ENCODE measurements around the gene RBBP8NL. TPM values are rescaled to one million over a fixed set of nuclear protein-coding genes. Genes with fewer than 3 reads are reported as not detected.

Gene RBBP8NL
- total RNA-seq, 4 donors from 2014 or later: not detected

GRCh38 chr20:62410746-62411478 is 16.4 kb downstream of the RBBP8NL start:
- Histone ChIP-seq H3K36me3 (no peaks in the 10 kb centered on the region), H3K27me3 (peaks cover 0 to 16% (median 0%) of the 10 kb centered on the region in 4 donors), H3K4me3 (no peak overlapping the region), H3K4me1 (peaks cover 25 to 37% (median 31%) of the 10 kb centered on the region in 4 donors), H3K27ac (replicated peaks in 1 of 4) (no peak overlapping the region), H3K9me3 (no peaks in the 10 kb centered on the region)
- intact Hi-C loops (cut with DNase I): loop anchor here (5.0 to 10.0 kb wide), 2 partner anchors 81 to 204 kb away; no protein-coding TSS in a partner anchor
- no peak for DNase-seq (ENCODE audit: extremely low spot score)
- TF ChIP-seq POLR2A (IDR thresholded peaks at IDR 0.05; ENCODE audit: low read depth) (no peak), EP300 (IDR thresholded peaks at IDR 0.05) (no peak), CTCF (IDR thresholded peaks at IDR 0.05) (no peak), POLR2AphosphoS5 (IDR thresholded peaks at IDR 0.05) (no peak)
- WGBS: 91% methylated on average over 4 of the region's 19 CpGs

DNA sequence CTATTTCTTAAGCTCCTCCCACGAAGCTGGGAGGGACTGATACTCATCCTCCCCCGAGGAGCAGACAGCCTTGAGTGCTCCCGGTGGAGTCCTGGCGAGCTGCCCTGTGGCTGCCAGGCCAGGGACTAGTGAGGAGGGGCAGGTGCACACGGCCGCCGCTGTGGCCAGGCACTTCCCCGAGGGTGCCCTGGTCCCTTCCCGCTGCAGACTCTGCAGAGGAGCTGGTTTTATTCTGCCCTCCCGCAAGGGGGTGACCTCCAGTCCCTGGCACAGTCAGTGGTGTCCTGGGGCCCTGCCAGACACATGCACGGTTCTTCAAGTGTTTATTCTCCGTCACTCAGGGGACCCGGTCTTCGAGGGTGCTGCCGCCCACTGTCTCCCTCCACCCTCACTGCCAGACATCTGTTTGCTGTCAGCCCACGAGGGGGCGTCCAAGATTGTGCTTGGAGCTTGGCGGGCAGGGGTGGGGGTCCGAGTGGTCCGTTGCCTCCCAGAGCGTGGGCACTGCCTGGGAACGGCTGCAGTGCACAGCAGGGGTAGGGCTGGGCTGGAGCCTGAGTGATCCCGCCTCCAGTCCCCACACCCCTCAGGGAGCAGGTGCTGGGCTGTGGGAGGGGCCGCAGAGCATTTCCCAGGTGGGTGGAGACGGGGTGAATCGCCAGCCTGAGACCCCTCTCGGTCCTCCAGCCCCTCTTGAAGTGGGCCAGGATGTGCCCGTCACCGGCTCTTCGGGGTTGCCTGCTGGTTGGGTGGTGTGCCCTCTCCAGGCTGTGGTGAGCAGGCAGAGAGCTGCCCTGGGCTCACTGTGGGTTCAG is 17.2 kb downstream of the RBBP8NL start:
- peaks cover 32 to 44% (median 39%) of the 10 kb centered on the region in 4 donors for H3K4me1 ChIP-seq
- no peak overlapping the region for H3K4me3 ChIP-seq
- no peaks in the 10 kb centered on the region for H3K36me3 ChIP-seq
- H3K27ac ChIP-seq (replicated peaks in 1 of 4): peak overlapping the region in 2 of 4 donors; percentile 7 to 34
- DNase-seq (ENCODE audit: extremely low spot score): no peak
- WGBS: 4% methylated on average over 13 of the region's 30 CpGs
- intact Hi-C loops (cut with DNase I): loop anchor here (5.0 to 10.0 kb wide), 2 partner anchors 82 to 205 kb away; no protein-coding TSS in a partner anchor
- peaks cover 0 to 8% (median 0%) of the 10 kb centered on the region in 4 donors for H3K27me3 ChIP-seq
- TF ChIP-seq POLR2A (IDR thresholded peaks at IDR 0.05; ENCODE audit: low read depth) (no peak), CTCF (IDR thresholded peaks at IDR 0.05) (peak; percentile 38 to 53 (median 52)), EP300 (IDR thresholded peaks at IDR 0.05) (no peak), POLR2AphosphoS5 (IDR thresholded peaks at IDR 0.05) (peak in 1 of 2 donors; percentile 3)
- no peaks in the 10 kb centered on the region for H3K9me3 ChIP-seq

DNA sequence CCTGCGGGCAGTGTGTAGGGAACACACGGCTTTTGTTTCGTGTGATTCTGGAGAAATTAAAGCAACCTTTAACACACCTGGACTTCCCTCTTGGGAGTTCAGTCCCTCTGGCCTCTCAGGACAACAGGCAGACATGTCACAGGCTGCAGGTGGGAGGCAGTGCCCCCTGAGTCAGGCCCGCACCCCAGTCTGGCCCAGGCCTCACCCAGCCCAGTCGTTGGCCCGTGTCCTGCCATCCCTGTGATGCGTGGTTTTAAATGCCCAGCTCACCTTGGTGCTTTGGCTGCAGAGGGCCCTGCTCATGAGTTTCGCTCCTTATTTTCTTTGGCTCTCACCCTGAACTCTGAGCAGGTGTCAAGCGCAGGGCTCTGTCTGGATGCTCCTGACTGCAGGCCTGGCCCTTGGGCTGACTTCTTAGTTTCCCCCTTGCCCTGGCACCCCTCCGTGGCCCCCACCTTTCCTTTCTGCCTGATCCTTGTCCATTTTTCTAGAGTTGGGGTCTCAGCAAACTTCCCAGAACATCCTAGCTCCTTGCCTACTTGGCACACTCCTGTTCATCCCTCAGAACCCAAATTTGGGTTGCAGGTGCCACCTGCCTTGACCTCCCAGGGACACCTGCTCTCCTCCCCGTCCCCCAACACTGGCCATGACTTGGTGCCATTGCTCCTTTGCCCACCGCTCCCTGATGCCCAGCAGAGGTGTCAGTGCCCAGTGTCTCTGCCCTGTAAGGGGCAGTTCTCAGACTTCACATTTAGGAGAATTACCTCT is 18.1 kb downstream of the RBBP8NL start:
- WGBS: 89% methylated on average over 12 of the region's 12 CpGs
- TF ChIP-seq POLR2AphosphoS5 (IDR thresholded peaks at IDR 0.05) (no peak), CTCF (IDR thresholded peaks at IDR 0.05) (no peak), EP300 (IDR thresholded peaks at IDR 0.05) (no peak), POLR2A (IDR thresholded peaks at IDR 0.05; ENCODE audit: low read depth) (no peak)
- no peak for DNase-seq (ENCODE audit: extremely low spot score)
- Histone ChIP-seq H3K4me1 (peaks cover 32 to 53% (median 44%) of the 10 kb centered on the region in 4 donors), H3K27ac (replicated peaks in 1 of 4) (peak overlapping the region in 1 of 4 donors; percentile 7), H3K36me3 (no peaks in the 10 kb centered on the region), H3K9me3 (no peaks in the 10 kb centered on the region), H3K27me3 (peaks cover 0 to 5% (median 0%) of the 10 kb centered on the region in 4 donors), H3K4me3 (no peak overlapping the region)
- intact Hi-C loops (cut with DNase I): no loop called here

GRCh38 chr20:62408640-62409039 is 18.7 kb downstream of the RBBP8NL start:
- intact Hi-C loops (cut with DNase I): no loop called here
- Histone ChIP-seq H3K36me3 (no peaks in the 10 kb centered on the region), H3K4me1 (peaks cover 32 to 53% (median 44%) of the 10 kb centered on the region in 4 donors), H3K27ac (replicated peaks in 1 of 4) (no peak overlapping the region), H3K9me3 (no peaks in the 10 kb centered on the region), H3K27me3 (peaks cover 0 to under 1% (median 0%) of the 10 kb centered on the region in 4 donors), H3K4me3 (no peak overlapping the region)
- DNase-seq (ENCODE audit: extremely low spot score): no peak
- WGBS: 95% methylated on average over 11 of the region's 12 CpGs
- no peak for TF ChIP-seq POLR2AphosphoS5 (IDR thresholded peaks at IDR 0.05)
- no peak for TF ChIP-seq EP300 (IDR thresholded peaks at IDR 0.05)
- TF ChIP-seq CTCF (IDR thresholded peaks at IDR 0.05): no peak
- TF ChIP-seq POLR2A (IDR thresholded peaks at IDR 0.05; ENCODE audit: low read depth): no peak

Data from esophagus muscularis mucosa (tissue), 4 donors.